HepG2 (cell line): ENCODE data around the gene G6PD. TPM values are rescaled to one million over a fixed set of nuclear protein-coding genes. Genes with fewer than 3 reads are reported as not detected.

ENCODE experiments used
- ATAC-seq: fragments of 200-7000 bp; cut with Tn5 transposase; 3 replicates; pipeline ENCODE4 v1.9.1; 2020; ENCODE audit warnings: mild to moderate bottlenecking, moderate library complexity
- BruUV-seq: library from RNA; stranded (reverse); fragments of 400-500 nt; replicated peaks from 2 replicates; lab custom pipeline; 2021; lab: Mats Ljungman, UMichigan
- CTCF ChIA-PET: fragments of 300-600 bp; formaldehyde crosslinking; extraction: SDS; loops from one replicate; lab custom pipeline; 2021; ENCODE audit warnings: low total read pairs, inconsistent platforms, low intra/inter-chr PET ratio; lab: Yijun Ruan, JAX
- POLR2A ChIA-PET: fragments of 350-600 bp; sonication (Branson Sonifier 250); formaldehyde crosslinking; loops from one replicate; lab custom pipeline; 2020; ENCODE audit warnings: antibody characterized with exemption, inconsistent platforms; lab: Yijun Ruan, JAX
- DNase-seq: peaks from one replicate; pipeline ENCODE4 v3.0.0-alpha.2; 2015; ENCODE audit warnings: low spot score
- FAIRE-seq: peaks from 3 replicates; lab custom pipeline; 2011; peaks lifted over from hg19 to GRCh38; lab: Jason Lieb, UNC
- H2AFZ ChIP-seq: one replicate; pipeline ENCODE4 v1.6.1; 2011; ENCODE audit warnings: low read length, inconsistent platforms
- H3K27ac ChIP-seq: fragments of 300-600 bp; 3 replicates; pipeline ENCODE4 v1.8.0; 2011; ENCODE audit warnings: mixed run types, mild to moderate bottlenecking, mixed read lengths, low read length, inconsistent platforms; ENCODE audit not compliant: insufficient read depth; ENCODE audit errors: extremely low read length
- H3K27me3 ChIP-seq, 2 experiments: fragments of 200-600 bp in 1 of 2; 2 replicates in 1 of 2; 3 replicates in 1 of 2; pipeline versions ENCODE4 v1.6.0 to v1.8.0; 2011; ENCODE audit warnings: low read length in 2 of 2, mild to moderate bottlenecking in 2 of 2, moderate library complexity in 2 of 2, inconsistent platforms in 1 of 2; ENCODE audit not compliant: insufficient read depth in 2 of 2, control insufficient read depth in 1 of 2
- H3K36me3 ChIP-seq, 2 experiments: fragments of 200-600 bp in 1 of 2; replicated peaks in 1 of 2; 2 replicates in 1 of 2; 3 replicates in 1 of 2; pipeline versions ENCODE4 v1.5.1 to v1.8.0; 2011; ENCODE audit warnings: low read length in 2 of 2, inconsistent platforms in 1 of 2; ENCODE audit not compliant: insufficient read depth in 2 of 2, control insufficient read depth in 1 of 2
- H3K4me1 ChIP-seq: 2 replicates; pipeline ENCODE4 v1.5.1; 2012; ENCODE audit warnings: low read length, inconsistent platforms; ENCODE audit not compliant: insufficient read depth
- H3K4me2 ChIP-seq: 2 replicates; pipeline ENCODE4 v1.6.0; 2011; ENCODE audit warnings: low read depth, low read length, inconsistent platforms
- H3K4me3 ChIP-seq, 3 experiments: fragments of 200-600 bp in 1 of 3; sonication (generic), shearing (Covaris generic) in 1 of 3; replicated peaks in 1 of 3; 2 replicates each; pipeline ENCODE4 v1.5.1; 2011 to 2016; ENCODE audit warnings: low read length in 3 of 3, inconsistent platforms in 2 of 3, low read depth in 2 of 3, mild to moderate bottlenecking in 2 of 3, control low read depth in 1 of 3, mixed read lengths in 1 of 3; ENCODE audit not compliant: insufficient read depth in 1 of 3
- H3K79me2 ChIP-seq: one replicate; pipeline ENCODE4 v1.6.1; 2011; ENCODE audit warnings: low read length, inconsistent platforms; ENCODE audit not compliant: insufficient read depth
- H3K9ac ChIP-seq: 2 replicates; pipeline ENCODE4 v1.6.0; 2011; ENCODE audit warnings: mild to moderate bottlenecking, low read depth, low read length, inconsistent platforms; ENCODE audit not compliant: insufficient read depth
- H3K9me3 ChIP-seq: 2 replicates; pipeline ENCODE4 v1.5.1; 2012; ENCODE audit warnings: mild to moderate bottlenecking, low read length
- H4K20me1 ChIP-seq: 2 replicates; pipeline ENCODE4 v1.6.0; 2011; ENCODE audit warnings: inconsistent platforms, mild to moderate bottlenecking, low read length, moderate library complexity; ENCODE audit not compliant: insufficient read depth
- BHLHE40 ChIP-seq: IDR thresholded peaks from 2 replicates; pipeline ENCODE4 v1.6.1; 2011; ENCODE audit warnings: low read length, improper control_type of control experiment
- CTCF ChIP-seq: sonication (generic); formaldehyde crosslinking; IDR thresholded peaks from 2 replicates; pipeline ENCODE4 v1.5.0; 2020; ENCODE audit warnings: mild to moderate bottlenecking, missing genetic modification reagents, moderate library complexity
- GATAD1 ChIP-seq: IDR thresholded peaks from 2 replicates; pipeline ENCODE4 v1.6.1; 2016; ENCODE audit warnings: missing genetic modification reagents, missing compliant biosample characterization
- GPN1 ChIP-seq: sonication (generic); formaldehyde crosslinking; IDR thresholded peaks from 2 replicates; pipeline ENCODE4 v1.5.1; 2020; ENCODE audit warnings: missing genetic modification reagents, borderline replicate concordance
- KMT2B ChIP-seq: IDR thresholded peaks from 2 replicates; pipeline ENCODE4 v1.6.1; 2016; ENCODE audit warnings: missing genetic modification reagents, missing compliant biosample characterization
- MED1 ChIP-seq: sonication (generic); formaldehyde crosslinking; IDR thresholded peaks from 2 replicates; pipeline ENCODE4 v1.4.0; 2020; ENCODE audit warnings: missing genetic modification reagents
- PRDM15 ChIP-seq: sonication (generic); formaldehyde crosslinking; IDR thresholded peaks from 2 replicates; pipeline ENCODE4 v1.4.0; 2020; ENCODE audit warnings: missing genetic modification reagents
- RXRB ChIP-seq: IDR thresholded peaks from 2 replicates; pipeline ENCODE4 v1.6.1; 2016; ENCODE audit warnings: borderline replicate concordance, missing genetic modification reagents, missing compliant biosample characterization
- SALL1 ChIP-seq: sonication (generic); formaldehyde crosslinking; IDR thresholded peaks from 2 replicates; pipeline ENCODE4 v1.8.0; 2022; ENCODE audit warnings: mild to moderate bottlenecking, missing genetic modification reagents
- ZFX ChIP-seq: sonication (generic); formaldehyde crosslinking; IDR thresholded peaks from 2 replicates; pipeline ENCODE4 v1.4.0; 2020; ENCODE audit warnings: mild to moderate bottlenecking, low read depth, missing genetic modification reagents, moderate library complexity
- ZNF33A ChIP-seq: sonication (generic); formaldehyde crosslinking; IDR thresholded peaks from 2 replicates; pipeline ENCODE4 v1.5.1; 2020; ENCODE audit warnings: missing genetic modification reagents, mild to moderate bottlenecking, moderate library complexity, borderline replicate concordance
- ZNF441 ChIP-seq: sonication (generic); formaldehyde crosslinking; IDR thresholded peaks from 2 replicates; pipeline ENCODE4 v1.7.0; 2021; ENCODE audit warnings: missing genetic modification reagents, borderline replicate concordance
- ZNF724P ChIP-seq: sonication (generic); formaldehyde crosslinking; IDR thresholded peaks from 2 replicates; pipeline ENCODE4 v1.8.0; 2022; ENCODE audit warnings: missing genetic modification reagents, borderline replicate concordance
- ZNF878 ChIP-seq: sonication (generic); formaldehyde crosslinking; IDR thresholded peaks from 2 replicates; pipeline ENCODE4 v1.8.1; 2023; ENCODE audit warnings: mild to moderate bottlenecking, missing genetic modification reagents, moderate library complexity
- WGBS: methylation state at CpG from one replicate; pipeline ENCODE4 v1.1.6; 2017; ENCODE audit warnings: low lambda C conversion rate; 5-methylcytosine and 5-hydroxymethylcytosine counted together
- in situ Hi-C: cut with HindIII; loops from 2 replicates; pipeline ENCODE4 v1.10.0; 2017; ENCODE audit warnings: low pct_unique_long_range_greater_than_20kb; ENCODE audit not compliant: extremely low pct_ligation_motif_present
- intact Hi-C: fragments of 100-400 bp; cut with micrococcal nuclease; formaldehyde crosslinking; loops from one replicate; pipeline ENCODE4 v1.10.0; 2022; ENCODE audit not compliant: unreplicated experiment
- polyA plus RNA-seq, 8 experiments: library from polyadenylated mRNA; depleted of rRNA in 3 of 8; stranded (reverse) in 7 of 8; unstranded in 1 of 8; fragments of >200 nt; fragmentation: Illumina TruSeq in 4 of 8; extraction: Trizol in 4 of 8; gene quantifications; 2 replicates each; pipeline versions ENCODE4 v1.2.1 to v1.2.3, GENCODE V29; 2011 to 2016; ENCODE audit warnings: low read depth in 4 of 8, missing spikeins in 1 of 8, mixed read lengths in 1 of 8; ENCODE audit not compliant: insufficient read depth in 1 of 8
- total RNA-seq, 5 experiments: library from RNA; depleted of rRNA; stranded (reverse); fragments of >200 nt; fragmentation: Illumina TruSeq; extraction: Trizol; gene quantifications; 2 replicates each; pipeline ENCODE4 v1.2.3, GENCODE V29; 2016; ENCODE audit warnings: low read depth in 1 of 5

Gene G6PD
- total and polyA plus RNA-seq, 2 of the 13 experiments (the other 11 are each of a cell fraction or from before 2014, with no cell fraction given) = 18.8 to 28.8 TPM

GRCh38 chrX:154542723-154543424 is 3.8 kb downstream of the G6PD start:
- BruUV-seq = no TSS peak
- Histone ChIP-seq H3K9ac (peak overlapping the region; percentile 86), H3K27me3 (no peaks in the 10 kb centered on the region; a peak in 1 of 5 replicates), H3K4me2 (peak overlapping the region; percentile 93), H4K20me1 (peaks cover 12% of the 10 kb centered on the region), H3K4me3 (peak overlapping the region; percentile 54 to 78 (median 65)), H3K9me3 (no peaks in the 10 kb centered on the region), H3K27ac (peak overlapping the region; percentile 100), H3K4me1 (peaks cover 66% of the 10 kb centered on the region), H2AFZ (no peak overlapping the region), H3K36me3 (0 out of 5 replicates have a peak, but pooled peaks cover 0 to 5% of the 10 kb centered on the region in 2 experiments), H3K79me2 (peaks cover 35% of the 10 kb centered on the region)
- FAIRE-seq = peak; percentile 85
- CTCF ChIA-PET = no interaction called here
- in situ Hi-C loops = loop anchor here (25.0 kb wide), 1 partner anchor 131 kb away; the partner anchor contains the start of genes DNASE1L1 and TAFAZZIN
- intact Hi-C loops = no loop called here
- POLR2A ChIA-PET = interaction anchor here (0.6 to 4.0 kb wide), 10 partner anchors 10 to 173 kb away, joined by 3 to 38 read pairs (median 16); partner anchors contain the start of genes EMD, FAM3A, FLNA and RPL10
- ATAC-seq = no peak
- WGBS = no CpG with 5 or more reads among the region's 20 CpGs
- peak; percentile 42 for DNase-seq
- no peak for TF ChIP-seq PRDM15
- no peak for TF ChIP-seq ZFX (CRISPR knock-in tag)
- TF ChIP-seq CTCF (CRISPR knock-in tag) = no peak
- TF ChIP-seq BHLHE40 = peak; percentile 67
- no peak for TF ChIP-seq ZNF441 (CRISPR knock-in tag)
- TF ChIP-seq ZNF33A (CRISPR knock-in tag) = no peak
- TF ChIP-seq ZNF724P (CRISPR knock-in tag) = 0 out of 2 replicates have a peak, but pooled peaks have one; percentile 43
- TF ChIP-seq KMT2B (CRISPR knock-in tag) = no peak
- no peak for TF ChIP-seq GPN1
- peak; percentile 39; the same call in 1 of the 2 replicates for TF ChIP-seq SALL1
- TF ChIP-seq MED1 (CRISPR knock-in tag) = peak; percentile 29; the same call in 1 of the 2 replicates
- TF ChIP-seq RXRB (CRISPR knock-in tag) = 0 out of 2 replicates have a peak, but pooled peaks have one; percentile 16
- no peak for TF ChIP-seq GATAD1 (CRISPR knock-in tag)
- no peak for TF ChIP-seq ZNF878 (CRISPR knock-in tag)
